ENCODE results near the gene ZNF615.

DNA sequence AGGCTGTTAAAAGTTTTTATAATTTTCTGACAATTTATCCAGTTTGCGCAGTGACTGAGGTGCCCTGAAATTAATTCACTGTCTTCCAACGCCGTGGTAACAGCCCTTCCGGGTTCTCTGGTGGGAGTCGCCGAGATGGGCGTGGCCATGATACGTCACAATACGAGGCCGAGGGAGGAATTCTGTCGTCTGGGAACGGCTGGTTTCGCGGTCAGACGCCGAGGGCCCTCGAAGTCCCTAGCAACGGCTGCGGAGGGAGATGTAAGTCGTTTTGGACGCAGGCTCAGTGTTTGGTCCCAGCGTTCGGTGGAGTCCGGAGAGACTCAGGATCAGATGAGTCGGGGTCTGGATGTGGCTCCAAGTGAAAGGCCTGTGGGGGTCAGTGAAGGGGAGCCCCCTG lies 59.0 kb downstream of the ZNF615 start:
- TF ChIP-seq, protein P1, sequence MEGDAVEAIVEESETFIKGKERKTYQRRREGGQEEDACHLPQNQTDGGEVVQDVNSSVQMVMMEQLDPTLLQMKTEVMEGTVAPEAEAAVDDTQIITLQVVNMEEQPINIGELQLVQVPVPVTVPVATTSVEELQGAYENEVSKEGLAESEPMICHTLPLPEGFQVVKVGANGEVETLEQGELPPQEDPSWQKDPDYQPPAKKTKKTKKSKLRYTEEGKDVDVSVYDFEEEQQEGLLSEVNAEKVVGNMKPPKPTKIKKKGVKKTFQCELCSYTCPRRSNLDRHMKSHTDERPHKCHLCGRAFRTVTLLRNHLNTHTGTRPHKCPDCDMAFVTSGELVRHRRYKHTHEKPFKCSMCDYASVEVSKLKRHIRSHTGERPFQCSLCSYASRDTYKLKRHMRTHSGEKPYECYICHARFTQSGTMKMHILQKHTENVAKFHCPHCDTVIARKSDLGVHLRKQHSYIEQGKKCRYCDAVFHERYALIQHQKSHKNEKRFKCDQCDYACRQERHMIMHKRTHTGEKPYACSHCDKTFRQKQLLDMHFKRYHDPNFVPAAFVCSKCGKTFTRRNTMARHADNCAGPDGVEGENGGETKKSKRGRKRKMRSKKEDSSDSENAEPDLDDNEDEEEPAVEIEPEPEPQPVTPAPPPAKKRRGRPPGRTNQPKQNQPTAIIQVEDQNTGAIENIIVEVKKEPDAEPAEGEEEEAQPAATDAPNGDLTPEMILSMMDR (IDR thresholded peaks at IDR 0.05; ENCODE audit: insufficient read depth, low read length, poor library complexity, severe bottlenecking): no peak
- TF ChIP-seq EZH2phosphoT487 (conservative IDR thresholded peaks at IDR 0.05; ENCODE audit: low read length): no peak
